ENCODE results near the gene PODXL2.

DNA sequence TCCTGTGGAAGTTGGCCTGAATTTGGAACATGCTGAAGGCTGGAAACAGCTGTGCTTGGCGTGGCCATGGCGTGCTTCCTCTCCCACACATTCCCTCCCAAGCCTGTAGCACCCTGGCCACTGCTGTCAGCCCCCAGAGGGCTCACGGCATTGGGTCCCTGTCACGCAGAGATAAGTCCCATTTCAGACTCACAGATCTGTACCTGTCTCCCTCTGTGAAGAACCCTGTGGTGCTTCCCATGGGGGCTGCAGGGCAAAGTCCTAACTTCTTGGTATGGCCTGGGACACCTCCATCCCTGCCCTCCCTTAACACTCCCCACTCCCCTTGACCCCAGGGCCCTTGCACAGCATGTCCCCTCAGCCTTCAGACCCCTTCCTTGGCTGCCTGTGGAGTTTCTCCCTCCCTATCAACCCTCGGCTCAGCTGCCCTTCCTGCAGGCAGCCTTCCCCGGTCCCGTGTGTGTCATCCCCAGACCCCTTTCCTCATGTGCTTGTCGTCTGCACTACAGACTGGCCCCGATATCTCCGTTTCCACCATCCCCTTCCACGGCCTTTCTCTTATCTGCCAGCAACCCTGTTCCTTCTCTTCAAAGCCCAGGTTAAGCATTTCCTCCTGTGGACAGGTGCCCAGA, 72.4 kb downstream of the PODXL2 start:
- TF ChIP-seq, protein P1, sequence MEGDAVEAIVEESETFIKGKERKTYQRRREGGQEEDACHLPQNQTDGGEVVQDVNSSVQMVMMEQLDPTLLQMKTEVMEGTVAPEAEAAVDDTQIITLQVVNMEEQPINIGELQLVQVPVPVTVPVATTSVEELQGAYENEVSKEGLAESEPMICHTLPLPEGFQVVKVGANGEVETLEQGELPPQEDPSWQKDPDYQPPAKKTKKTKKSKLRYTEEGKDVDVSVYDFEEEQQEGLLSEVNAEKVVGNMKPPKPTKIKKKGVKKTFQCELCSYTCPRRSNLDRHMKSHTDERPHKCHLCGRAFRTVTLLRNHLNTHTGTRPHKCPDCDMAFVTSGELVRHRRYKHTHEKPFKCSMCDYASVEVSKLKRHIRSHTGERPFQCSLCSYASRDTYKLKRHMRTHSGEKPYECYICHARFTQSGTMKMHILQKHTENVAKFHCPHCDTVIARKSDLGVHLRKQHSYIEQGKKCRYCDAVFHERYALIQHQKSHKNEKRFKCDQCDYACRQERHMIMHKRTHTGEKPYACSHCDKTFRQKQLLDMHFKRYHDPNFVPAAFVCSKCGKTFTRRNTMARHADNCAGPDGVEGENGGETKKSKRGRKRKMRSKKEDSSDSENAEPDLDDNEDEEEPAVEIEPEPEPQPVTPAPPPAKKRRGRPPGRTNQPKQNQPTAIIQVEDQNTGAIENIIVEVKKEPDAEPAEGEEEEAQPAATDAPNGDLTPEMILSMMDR (IDR thresholded peaks at IDR 0.05 in 2 of 3, conservative IDR thresholded peaks at IDR 0.05 in 1 of 3; ENCODE audit: borderline replicate concordance in 1 of 3, insufficient read depth in 1 of 3, low read depth in 2 of 3, low read length in 2 of 3) = no peak
- TF ChIP-seq YY1 (IDR thresholded peaks at IDR 0.05; ENCODE audit: extremely low read depth, insufficient replicate concordance, low read depth, low read length) (no peak), POLR2A (IDR thresholded peaks at IDR 0.05; ENCODE audit: borderline replicate concordance, extremely low read depth, insufficient read depth, insufficient read length) (no peak)
